Activated CD8-positive, alpha-beta memory T cell treated with anti-CD3 and anti-CD28 coated beads, Interleukin-2, amount 50 U/mL, for 4 hours (primary cell): ENCODE results near the gene GPR45.

Source experiments
- DNase-seq: peaks from one replicate; pipeline ENCODE4 v3.0.0-alpha.2; 2020

Gene GPR45

GRCh38 chr2:105255979-105256378, 14.4 kb downstream of the GPR45 start:
- no peak for DNase-seq

GRCh38 chr2:105256431-105257047, 15.0 kb downstream of the GPR45 start:
- DNase-seq, result no peak

- no peak for DNase-seq
Observed at GRCh38 chr2:105257981-105258380, 16.4 kb downstream of the GPR45 start.

DNA sequence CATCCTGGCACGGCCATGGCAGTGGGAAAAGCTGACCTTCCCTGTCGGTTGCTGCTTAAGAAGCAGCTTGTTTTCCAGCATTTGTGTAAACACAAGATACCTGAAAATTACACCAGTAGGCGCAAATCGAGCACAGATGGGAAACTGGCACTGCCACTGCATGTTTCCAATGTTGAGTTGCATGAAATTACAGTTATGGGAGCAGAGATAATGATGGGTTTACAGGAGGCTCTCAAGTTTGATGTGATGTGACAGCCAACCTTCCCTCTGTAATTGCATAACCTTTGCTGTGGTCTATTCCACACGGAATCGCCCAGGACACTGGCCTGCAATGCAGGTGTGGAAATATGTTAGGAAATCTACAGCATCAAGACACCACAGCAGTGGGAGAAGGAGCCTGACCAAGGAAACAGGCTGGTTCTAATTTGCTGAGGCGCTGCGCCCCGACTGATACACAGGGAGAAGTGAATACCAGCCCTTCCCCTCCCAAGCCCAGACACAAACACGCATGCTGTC, 17.4 kb downstream of the GPR45 start:
- no peak for DNase-seq

- no peak for DNase-seq
Observed at GRCh38 chr2:105261061-105261460, 19.5 kb downstream of the GPR45 start.

- DNase-seq, result no peak
Observed at GRCh38 chr2:105262651-105263091, 21.1 kb downstream of the GPR45 start.

DNA sequence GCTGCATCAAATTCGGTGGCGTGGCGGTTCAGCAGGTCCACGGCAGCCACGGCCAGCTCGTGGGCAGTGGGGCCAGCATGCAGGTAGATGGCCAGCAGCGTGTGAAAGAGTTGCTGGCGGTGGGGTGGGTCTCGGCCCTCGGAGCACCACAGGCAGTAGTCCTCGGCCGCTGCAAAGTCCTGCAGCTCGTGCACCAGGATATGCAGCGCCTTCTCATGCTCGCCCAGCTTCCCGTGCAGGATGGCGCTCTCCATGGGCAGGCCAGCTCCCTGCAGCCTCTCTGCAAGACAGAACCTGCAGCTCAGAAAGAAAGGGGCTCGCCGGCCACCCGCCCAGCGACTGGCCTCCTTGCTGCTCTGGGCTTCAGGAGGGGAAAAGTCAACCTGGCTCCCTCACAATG, 27.9 kb downstream of the GPR45 start:
- no peak for DNase-seq

- DNase-seq, result no peak
Observed at GRCh38 chr2:105271393-105272045, 30.0 kb downstream of the GPR45 start.

DNA sequence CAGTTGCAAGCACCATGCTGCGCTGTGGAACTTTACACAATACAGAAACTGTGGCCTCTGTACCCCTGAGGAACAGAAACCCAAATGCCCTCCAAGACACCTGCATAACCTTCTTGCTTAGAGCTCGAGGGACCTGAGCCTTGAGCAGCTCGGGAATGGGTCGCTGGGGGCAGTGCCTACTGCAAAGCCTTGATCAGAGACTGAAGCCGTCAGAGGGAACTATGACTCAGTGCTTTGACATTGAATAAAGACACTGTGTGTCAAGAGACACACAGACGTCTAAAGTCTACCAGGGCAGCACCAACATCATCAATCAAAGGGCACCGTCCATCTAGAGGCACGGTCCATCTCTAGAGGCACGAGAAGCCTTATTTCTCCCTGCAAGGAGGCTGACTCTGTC, 30.6 kb downstream of the GPR45 start:
- no peak for DNase-seq

- no peak for DNase-seq
Observed at GRCh38 chr2:105274046-105274445, 32.5 kb downstream of the GPR45 start.

DNA sequence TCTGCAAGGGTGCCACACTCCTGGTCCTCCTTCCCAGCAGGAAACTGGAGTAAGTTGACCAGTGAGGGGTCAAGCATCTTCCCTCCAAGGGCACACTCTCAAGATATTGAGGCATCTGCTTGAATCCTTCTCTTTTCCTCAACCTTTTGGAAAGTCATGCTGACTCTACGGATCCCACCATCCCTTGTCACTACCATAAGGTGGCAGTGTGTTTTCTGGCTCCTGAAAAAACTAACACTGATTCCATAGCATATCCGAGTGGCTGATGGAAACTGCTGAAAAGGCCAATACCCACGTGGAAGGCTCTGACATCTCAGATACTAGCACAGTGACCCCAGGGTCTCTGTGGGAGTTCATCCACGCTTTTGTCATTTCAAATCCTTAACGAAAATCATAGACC, 37.1 kb downstream of the GPR45 start:
- no peak for DNase-seq

DNA sequence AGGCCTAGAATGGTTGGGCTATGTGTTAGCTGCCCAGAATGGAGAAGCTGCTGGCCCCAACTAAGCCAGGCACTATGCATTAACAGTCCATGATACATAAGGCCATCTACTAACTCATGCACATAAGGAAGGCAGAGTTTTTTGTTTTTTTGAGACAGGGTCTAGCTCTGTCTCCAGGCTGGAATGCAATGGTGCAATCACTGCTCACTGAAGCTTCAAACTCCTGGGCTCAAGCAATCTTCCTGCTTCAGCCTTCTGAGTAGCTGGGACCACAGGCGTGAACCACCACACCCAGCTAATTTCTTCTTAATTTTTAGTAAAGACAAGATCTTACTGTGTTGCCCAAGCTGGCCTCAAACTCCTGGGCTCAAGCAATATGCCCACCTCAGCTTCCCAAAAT, 37.6 kb downstream of the GPR45 start:
- DNase-seq, result no peak

DNA sequence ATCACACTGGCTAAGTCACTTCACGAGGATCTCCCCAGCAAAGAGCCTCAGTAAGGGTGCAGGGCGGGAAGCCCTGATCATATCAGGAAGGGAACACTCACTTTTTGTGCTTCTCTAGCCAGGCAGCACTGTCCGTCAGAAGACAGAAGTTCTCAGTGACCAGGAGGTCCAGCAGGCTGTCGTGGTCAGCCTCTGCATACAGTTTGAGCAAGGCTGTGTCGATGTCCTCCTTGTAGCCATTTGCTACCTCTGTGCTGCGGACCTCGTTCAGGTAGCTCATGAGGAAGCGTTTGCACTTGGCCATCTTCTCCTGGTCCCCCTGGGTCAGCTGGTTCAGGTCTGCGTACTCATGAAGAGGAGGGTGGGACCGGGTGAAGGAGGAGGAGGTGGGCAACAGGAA, 38.7 kb downstream of the GPR45 start:
- no peak for DNase-seq

GRCh38 chr2:105283532-105283931, 42.0 kb downstream of the GPR45 start:
- DNase-seq, result no peak

GRCh38 chr2:105287692-105288091, 46.1 kb downstream of the GPR45 start:
- no peak for DNase-seq

- DNase-seq, result no peak
Observed at GRCh38 chr2:105288133-105288532, 46.6 kb downstream of the GPR45 start.

GRCh38 chr2:105290981-105291660, 49.6 kb downstream of the GPR45 start:
- no peak for DNase-seq

GRCh38 chr2:105291981-105292380, 50.4 kb downstream of the GPR45 start:
- no peak for DNase-seq
